ENCODE data around the gene TNFAIP1.
"Not testable (repeated sequence)": the region's sequence is repeated elsewhere in the genome, so short reads cannot be mapped to it uniquely, and the experiment has no call there.

The TNFAIP1 gene

DNA sequence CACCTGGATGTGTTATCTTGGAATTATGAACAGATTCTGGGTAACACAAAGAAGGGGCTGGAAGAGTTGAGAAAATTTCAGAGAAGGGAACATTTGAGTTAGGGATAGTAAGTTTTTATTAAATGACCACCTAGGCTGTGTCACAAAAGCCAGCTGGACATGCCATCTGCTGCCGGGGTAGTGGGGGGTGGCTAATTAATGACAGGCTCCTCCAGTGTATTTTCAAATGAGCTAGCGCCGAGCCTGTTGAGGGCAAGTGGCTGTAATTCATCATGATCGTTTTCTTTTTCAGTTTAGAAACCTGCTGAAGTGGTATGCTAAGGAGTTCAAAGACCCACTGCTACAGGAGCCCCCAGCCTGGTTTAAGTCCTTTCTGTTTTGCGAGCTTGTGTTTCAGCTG is 10.3 kb upstream of the TNFAIP1 start:
- DNase-seq (ENCODE audit: low spot score), result no peak

GRCh38 chr17:28326114-28326513 is 9.4 kb upstream of the TNFAIP1 start:
- no peak for DNase-seq (ENCODE audit: low spot score)

GRCh38 chr17:28327031-28327607 is 8.4 kb upstream of the TNFAIP1 start:
- DNase-seq (ENCODE audit: low spot score), result no peak

GRCh38 chr17:28327709-28328108 is 7.9 kb upstream of the TNFAIP1 start:
- no peak for DNase-seq (ENCODE audit: low spot score)

- DNase-seq (ENCODE audit: low spot score), result no peak
Measured at GRCh38 chr17:28328325-28328724, 7.2 kb upstream of the TNFAIP1 start.

- no peak for DNase-seq (ENCODE audit: low spot score)
Measured at GRCh38 chr17:28330671-28331070, 4.9 kb upstream of the TNFAIP1 start.

GRCh38 chr17:28331891-28332420 is 3.6 kb upstream of the TNFAIP1 start:
- no peak for DNase-seq (ENCODE audit: low spot score)

- no peak for DNase-seq (ENCODE audit: low spot score)
Measured at GRCh38 chr17:28333083-28333746, 2.3 kb upstream of the TNFAIP1 start.

DNA sequence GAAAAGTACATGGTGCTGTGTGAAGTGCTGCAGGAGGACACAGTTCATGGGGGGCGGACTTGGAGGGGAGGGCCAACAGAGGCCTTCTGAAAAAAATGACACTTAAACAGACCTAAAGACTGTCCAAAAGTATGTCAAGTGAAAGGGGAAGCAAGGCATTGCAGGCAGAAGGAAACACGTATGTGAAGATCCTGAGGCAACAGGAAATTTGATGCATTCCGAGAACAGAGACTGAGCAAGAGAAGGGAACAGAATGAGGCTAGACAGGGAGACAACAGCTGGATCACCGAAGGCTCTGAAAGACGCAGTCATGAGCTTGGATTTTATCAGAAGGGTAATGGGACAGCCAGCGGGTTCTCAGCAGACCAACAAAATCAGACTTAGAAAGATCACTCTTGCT is 1.4 kb upstream of the TNFAIP1 start:
- no peak for DNase-seq (ENCODE audit: low spot score)

DNA sequence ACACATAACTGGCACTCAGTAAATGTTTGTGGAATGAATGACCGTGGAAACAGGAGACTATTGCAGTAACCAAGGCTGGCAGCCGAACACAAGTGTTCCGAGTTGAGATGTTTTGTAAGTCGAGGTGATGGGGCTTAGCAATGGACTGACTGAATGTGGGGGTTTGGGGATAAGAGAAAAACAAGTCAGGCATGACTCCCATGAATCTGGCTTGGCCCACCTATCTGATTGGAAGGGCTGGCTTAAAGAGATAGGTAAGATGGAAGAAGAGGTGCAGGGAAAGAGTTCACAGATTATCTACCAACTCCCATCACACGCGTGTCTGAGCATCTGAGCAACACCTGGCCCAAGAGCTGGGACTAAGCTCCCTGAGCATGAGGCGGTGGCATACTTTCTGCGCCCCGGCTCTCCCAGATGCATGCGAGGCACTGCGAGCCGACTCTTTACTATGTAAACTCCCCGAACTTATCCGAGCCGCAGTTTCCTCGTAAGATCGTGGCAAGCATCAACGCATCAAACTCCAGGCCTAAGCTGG is 828 bp upstream of the TNFAIP1 start:
- no peak for DNase-seq (ENCODE audit: low spot score)

DNA sequence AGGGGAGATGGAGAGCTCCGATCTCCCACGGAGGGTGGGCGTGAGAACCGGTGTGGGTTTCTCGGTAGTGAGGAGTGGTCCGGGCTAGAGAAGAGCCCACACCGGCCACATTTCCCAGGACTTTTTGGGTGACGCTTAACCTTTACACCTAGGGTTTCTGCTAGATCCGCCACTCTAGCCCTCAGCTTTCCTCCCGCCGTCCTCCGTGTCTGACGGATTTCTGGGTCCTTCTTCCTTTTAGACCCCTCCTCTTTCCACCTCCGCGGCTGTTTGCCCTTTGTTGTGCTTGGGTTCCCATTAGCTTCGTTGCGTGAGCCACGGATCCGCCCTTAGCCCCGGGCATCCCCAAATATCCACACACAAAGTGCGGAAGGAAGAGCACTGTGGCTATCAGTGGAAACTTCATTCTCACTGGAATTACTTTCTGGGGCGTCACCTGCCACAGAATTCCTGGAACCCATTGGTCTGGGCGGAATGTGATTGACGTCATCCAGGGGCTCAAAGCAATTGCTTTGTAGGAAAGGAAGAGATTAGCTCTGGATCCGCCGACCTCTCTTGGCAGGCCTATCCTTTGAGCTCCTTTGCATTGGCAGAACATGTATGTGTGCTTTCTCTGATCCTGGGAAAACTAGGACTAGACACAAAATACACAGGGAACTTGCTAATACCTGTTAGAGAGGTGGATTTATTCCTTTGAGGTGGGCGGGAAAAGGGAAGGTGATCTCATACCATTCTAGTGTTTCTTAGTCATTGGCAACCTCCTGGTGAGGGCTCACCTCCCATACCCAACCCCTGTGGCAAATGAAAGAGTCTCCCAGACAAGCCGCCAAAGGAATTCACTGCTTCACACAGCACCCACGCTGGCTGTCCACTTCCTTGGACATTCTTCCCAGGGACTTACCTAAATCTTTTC is 654 bp downstream of the TNFAIP1 start:
- peak; percentile 72 for DNase-seq (ENCODE audit: low spot score)

DNA sequence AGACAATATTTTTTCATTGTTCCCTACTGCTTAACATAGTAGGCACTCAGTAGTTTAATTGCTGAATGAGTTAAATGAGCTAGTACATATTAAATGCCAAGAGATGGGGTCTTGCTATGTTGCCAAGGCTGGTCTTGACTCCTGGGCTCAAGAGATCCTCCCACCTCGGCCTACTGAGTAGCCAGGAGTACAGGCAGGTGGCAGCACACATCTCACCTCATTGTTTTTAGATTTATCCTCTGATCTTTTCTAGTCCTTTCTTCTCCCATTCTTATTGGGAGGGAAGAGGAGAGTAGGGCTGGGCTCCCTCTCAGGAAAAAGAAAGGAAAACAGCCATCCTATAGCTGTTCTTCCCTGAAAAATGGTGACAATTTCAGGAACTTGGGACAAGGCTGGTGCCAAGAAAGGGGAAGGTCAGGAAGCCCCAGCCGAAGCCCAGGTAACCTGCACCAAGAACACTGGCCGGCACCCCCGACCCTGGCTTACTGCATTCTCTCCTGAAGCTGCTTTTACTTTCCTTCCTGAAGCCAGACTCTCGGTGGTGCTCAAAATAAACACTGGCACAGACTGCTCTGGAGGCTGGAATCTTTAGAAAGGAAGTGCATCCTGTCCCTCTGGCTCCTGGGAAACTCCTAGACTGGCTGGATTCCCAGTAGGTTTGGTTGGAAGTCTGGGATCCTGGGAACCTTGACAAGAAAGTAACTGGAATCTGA is 2.7 kb downstream of the TNFAIP1 start:
- DNase-seq (ENCODE audit: low spot score), result peak; percentile 68

GRCh38 chr17:28338769-28339212 is 3.2 kb downstream of the TNFAIP1 start:
- not testable (repeated sequence) for DNase-seq (ENCODE audit: low spot score)

GRCh38 chr17:28339431-28339830 is 3.9 kb downstream of the TNFAIP1 start:
- no peak for DNase-seq (ENCODE audit: low spot score)

- DNase-seq (ENCODE audit: low spot score), result no peak
Measured at GRCh38 chr17:28340374-28340773, 4.8 kb downstream of the TNFAIP1 start.

DNA sequence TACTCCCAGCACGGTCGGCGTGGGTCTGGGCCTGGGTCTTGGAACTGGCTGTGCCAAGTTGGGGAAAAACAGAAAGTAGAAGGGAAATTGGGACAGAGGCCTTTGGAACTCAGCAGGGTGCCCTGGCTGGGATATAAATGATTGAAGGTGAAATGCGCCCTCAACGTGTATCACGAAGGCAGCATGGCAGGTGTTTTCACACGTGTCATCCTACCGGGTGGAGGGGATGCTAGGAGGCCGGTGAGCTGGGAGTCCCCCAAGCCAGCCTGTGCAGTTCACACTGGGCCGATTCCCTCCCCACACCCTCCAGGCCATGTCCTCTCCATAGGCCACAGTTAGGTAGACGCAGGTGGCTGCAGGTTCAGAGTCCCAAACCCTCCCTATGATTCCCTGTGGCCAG is 6.0 kb downstream of the TNFAIP1 start:
- DNase-seq (ENCODE audit: low spot score), result no peak

GRCh38 chr17:28342313-28342712 is 6.8 kb downstream of the TNFAIP1 start:
- no peak for DNase-seq (ENCODE audit: low spot score)

DNA sequence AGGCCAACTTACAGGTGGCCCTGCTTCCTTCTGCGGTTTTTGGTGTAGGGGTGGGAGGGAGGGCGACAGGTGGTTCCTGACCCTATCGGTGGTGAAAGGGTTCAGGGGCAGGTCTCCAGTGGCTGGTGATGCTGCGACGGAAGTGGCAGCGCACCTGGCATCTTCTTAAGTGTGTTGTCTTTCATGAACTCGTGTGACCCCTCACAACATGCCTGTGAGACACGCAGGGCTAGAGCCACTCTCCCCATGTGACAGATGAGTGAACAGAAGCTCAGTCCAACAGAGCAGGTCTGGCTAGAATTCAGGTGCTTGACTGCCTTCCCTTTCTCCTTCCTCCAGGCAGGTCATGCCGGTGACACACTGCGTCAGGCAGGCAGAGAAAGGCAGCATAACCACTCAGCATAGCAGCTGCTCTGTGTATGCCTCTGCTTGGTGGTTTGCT is 8.0 kb downstream of the TNFAIP1 start:
- no peak for DNase-seq (ENCODE audit: low spot score)

GRCh38 chr17:28344011-28344410 is 8.4 kb downstream of the TNFAIP1 start:
- no peak for DNase-seq (ENCODE audit: low spot score)

DNA sequence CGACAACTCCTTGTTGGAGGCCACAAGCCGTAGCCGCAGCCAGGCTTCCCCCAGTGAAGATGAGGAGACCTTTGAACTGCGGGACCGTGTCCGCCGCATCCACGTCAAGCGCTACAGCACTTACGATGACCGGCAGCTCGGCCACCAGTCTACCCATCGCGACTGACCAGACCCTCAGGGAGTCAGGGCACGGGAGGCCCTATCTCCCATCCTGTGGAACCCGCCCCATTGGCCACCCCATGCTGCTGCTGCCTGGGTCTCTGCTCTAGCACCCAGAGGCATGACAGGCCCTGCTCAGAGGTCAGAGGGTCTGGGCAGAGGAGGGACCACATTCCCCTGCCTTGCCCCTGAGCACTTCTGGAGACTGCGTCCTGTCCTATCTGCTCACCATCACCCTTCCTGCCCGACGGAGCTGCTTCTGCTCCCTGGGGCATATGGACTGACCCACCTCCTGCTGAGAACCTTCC is 8.9 kb downstream of the TNFAIP1 start:
- DNase-seq (ENCODE audit: low spot score), result no peak

DNA sequence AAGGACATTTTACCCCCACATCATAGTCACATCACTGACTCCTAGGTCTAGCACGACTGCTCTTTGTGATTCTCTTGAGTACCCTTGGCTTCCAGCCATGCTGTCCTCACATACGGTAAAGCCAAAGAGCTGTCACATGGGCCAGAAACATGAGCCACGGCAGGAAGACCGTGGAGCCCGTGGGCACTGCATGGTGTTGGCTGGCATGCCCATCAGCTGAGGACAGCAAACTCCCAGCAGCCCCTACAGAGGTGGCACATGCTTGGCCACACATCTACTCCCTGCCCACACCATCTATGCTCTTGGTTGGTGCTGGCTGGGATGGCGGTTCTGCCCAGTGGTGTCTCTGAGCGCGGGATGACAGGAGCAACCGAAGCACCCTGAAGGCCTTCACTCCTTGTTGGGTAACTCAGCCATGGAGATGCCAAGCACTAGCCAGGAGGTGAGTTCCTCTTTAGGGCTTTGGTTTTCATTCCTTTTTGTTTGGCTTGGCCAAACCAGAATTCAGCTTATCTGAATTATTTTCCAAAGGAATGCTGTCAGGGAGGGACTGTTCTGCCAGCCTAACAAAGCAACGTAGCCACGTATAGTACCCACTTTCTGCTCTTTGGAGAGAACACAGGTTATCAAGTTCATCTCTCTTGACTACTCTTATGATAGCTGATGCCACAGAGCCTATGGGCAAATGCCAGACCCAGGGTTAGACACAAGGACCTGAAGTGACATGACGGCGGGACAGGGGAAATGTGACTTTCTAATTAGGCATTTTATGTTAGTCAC is 10.0 kb downstream of the TNFAIP1 start:
- DNase-seq (ENCODE audit: low spot score), result no peak
